Keratinocyte (primary cell): Measurements from ENCODE around the gene SNCB. TPM values are rescaled to one million over a fixed set of nuclear protein-coding genes. Genes with fewer than 3 reads are reported as not detected.

ENCODE experiments used
- DNase-seq: peaks from one replicate; pipeline ENCODE4 v3.0.0-alpha.2; 2011; ENCODE audit warnings: low read depth, missing footprints, low spot score
- FAIRE-seq: peaks from 2 replicates; lab custom pipeline; 2011; peaks lifted over from hg19 to GRCh38; lab: Jason Lieb, UNC
- H2AFZ ChIP-seq: 2 replicates; pipeline ENCODE4 v1.6.0; 2012; ENCODE audit warnings: low read length, control low read depth, inconsistent platforms; ENCODE audit not compliant: control insufficient read depth
- H3K27ac ChIP-seq: 2 replicates; pipeline ENCODE4 v1.5.1; 2011; ENCODE audit warnings: low read length; ENCODE audit not compliant: control insufficient read depth, insufficient read depth
- H3K27me3 ChIP-seq: 3 replicates; pipeline ENCODE4 v1.6.0; 2011; ENCODE audit warnings: low read length; ENCODE audit not compliant: control insufficient read depth, insufficient read depth; ENCODE audit errors: extremely low read depth
- H3K36me3 ChIP-seq, 2 experiments: 2 replicates in 1 of 2; 3 replicates in 1 of 2; pipeline ENCODE4 v1.5.1; 2011; ENCODE audit warnings: low read length in 2 of 2, mild to moderate bottlenecking in 1 of 2; ENCODE audit not compliant: control insufficient read depth in 2 of 2, insufficient read depth in 2 of 2; ENCODE audit errors: extremely low read depth in 1 of 2
- H3K4me1 ChIP-seq: 3 replicates; pipeline ENCODE4 v1.5.1; 2011; ENCODE audit warnings: low read length; ENCODE audit not compliant: control insufficient read depth, insufficient read depth; ENCODE audit errors: extremely low read depth
- H3K4me2 ChIP-seq: 3 replicates; pipeline ENCODE4 v1.6.0; 2011; ENCODE audit warnings: low read depth, low read length; ENCODE audit not compliant: control insufficient read depth, insufficient read depth; ENCODE audit errors: extremely low read depth
- H3K4me3 ChIP-seq, 3 experiments: fragments of 200-600 bp in 1 of 3; sonication (generic) in 1 of 3; 2 replicates in 2 of 3; 3 replicates in 1 of 3; pipeline ENCODE4 v1.5.1; 2011 to 2016; ENCODE audit warnings: low read length in 3 of 3, mild to moderate bottlenecking in 3 of 3, control low read depth in 2 of 3, inconsistent platforms in 1 of 3, low read depth in 1 of 3, mixed read lengths in 1 of 3, mixed run types in 1 of 3, moderate library complexity in 1 of 3; ENCODE audit not compliant: control insufficient read depth in 2 of 3, insufficient read depth in 2 of 3; ENCODE audit errors: extremely low read depth in 1 of 3
- H3K79me2 ChIP-seq: 2 replicates; pipeline ENCODE4 v1.6.0; 2012; ENCODE audit warnings: low read length; ENCODE audit not compliant: control insufficient read depth, insufficient read depth
- H3K9ac ChIP-seq: 3 replicates; pipeline ENCODE4 v1.6.0; 2011; ENCODE audit warnings: low read length; ENCODE audit not compliant: control insufficient read depth, insufficient read depth; ENCODE audit errors: extremely low read depth
- H3K9me1 ChIP-seq: 3 replicates; pipeline ENCODE4 v1.6.0; 2011; ENCODE audit warnings: low read length; ENCODE audit not compliant: control insufficient read depth, insufficient read depth; ENCODE audit errors: extremely low read depth
- H3K9me3 ChIP-seq: 2 replicates; pipeline ENCODE4 v1.5.1; 2012; ENCODE audit warnings: low read depth, low read length; ENCODE audit not compliant: control insufficient read depth
- H4K20me1 ChIP-seq: 3 replicates; pipeline ENCODE4 v1.6.0; 2011; ENCODE audit warnings: low read length; ENCODE audit not compliant: control insufficient read depth, insufficient read depth; ENCODE audit errors: extremely low read depth
- CTCF ChIP-seq, 3 experiments: IDR thresholded peaks in 1 of 3; conservative IDR thresholded peaks in 1 of 3; optimal IDR thresholded peaks in 1 of 3; 2 replicates in 2 of 3; 3 replicates in 1 of 3; pipeline versions ENCODE3 to v1.5.1; 2011; ENCODE audit warnings: low read length in 3 of 3, mild to moderate bottlenecking in 3 of 3, moderate library complexity in 2 of 3, control low read depth in 1 of 3, inconsistent platforms in 1 of 3; ENCODE audit not compliant: insufficient read depth in 2 of 3; ENCODE audit errors: extremely low read depth in 1 of 3
- EZH2 ChIP-seq: IDR thresholded peaks from one replicate; pipeline ENCODE4 v1.6.1; 2012; ENCODE audit warnings: inconsistent platforms, mild to moderate bottlenecking, low read length, moderate library complexity
- dilution Hi-C: fragments of 300-500 bp; cut with MboI; formaldehyde crosslinking; loops from one replicate; pipeline ENCODE4 v1.7.0; 2020; ENCODE audit warnings: low sequenced_read_pairs; ENCODE audit not compliant: extremely low pct_ligation_motif_present
- polyA plus RNA-seq, 5 experiments: library from polyadenylated mRNA; depleted of rRNA in 3 of 5; stranded (reverse) in 3 of 5; stranded (forward) in 1 of 5; unstranded in 1 of 5; fragments of >200 nt; gene quantifications; 1 replicate in 1 of 5; 2 replicates in 3 of 5; 3 replicates in 1 of 5; pipeline versions ENCODE4 v1.2.1 to v1.2.3, GENCODE V29; 2011 to 2012; ENCODE audit warnings: missing spikeins in 2 of 5, low read depth in 1 of 5, low replicate concordance in 1 of 5

Gene SNCB
- polyA plus RNA-seq, 1 donor (not counting 4 experiments of a cell fraction or from before 2014, with no cell fraction given): 0.69 TPM

GRCh38 chr5:176636426-176636825 lies 6.1 kb upstream of the SNCB start:
- H3K79me2 ChIP-seq: no peaks in the 10 kb centered on the region
- H3K9me1 ChIP-seq: no peaks in the 10 kb centered on the region
- no peaks in the 10 kb centered on the region for H3K9me3 ChIP-seq
- H3K4me2 ChIP-seq: no peak overlapping the region
- no peaks in the 10 kb centered on the region for H4K20me1 ChIP-seq
- H3K36me3 ChIP-seq: no peaks in the 10 kb centered on the region
- H2AFZ ChIP-seq: no peak overlapping the region
- no peak overlapping the region for H3K27ac ChIP-seq
- dilution Hi-C loops: no loop called here
- FAIRE-seq (no peak), DNase-seq (no peak)
- H3K27me3 ChIP-seq: peaks cover 17% of the 10 kb centered on the region
- TF ChIP-seq EZH2 (no peak), CTCF (optimal IDR thresholded peaks at IDR 0.05 in 1 of 3, IDR thresholded peaks at IDR 0.05 in 1 of 3, conservative IDR thresholded peaks at IDR 0.05 in 1 of 3; ENCODE audit: extremely low read depth in 1 of 3, insufficient read depth in 2 of 3, low read length in 3 of 3) (no peak)
- no peak overlapping the region for H3K4me3 ChIP-seq
- no peaks in the 10 kb centered on the region for H3K4me1 ChIP-seq
- no peak overlapping the region for H3K9ac ChIP-seq

GRCh38 chr5:176633598-176633997 lies 3.3 kb upstream of the SNCB start:
- H3K9me1 ChIP-seq: no peaks in the 10 kb centered on the region
- no peaks in the 10 kb centered on the region for H3K79me2 ChIP-seq
- H4K20me1 ChIP-seq: no peaks in the 10 kb centered on the region
- no peaks in the 10 kb centered on the region for H3K36me3 ChIP-seq
- no peak overlapping the region for H3K4me2 ChIP-seq
- peaks cover 13% of the 10 kb centered on the region for H3K4me1 ChIP-seq
- TF ChIP-seq CTCF (optimal IDR thresholded peaks at IDR 0.05 in 1 of 3, IDR thresholded peaks at IDR 0.05 in 1 of 3, conservative IDR thresholded peaks at IDR 0.05 in 1 of 3; ENCODE audit: extremely low read depth in 1 of 3, insufficient read depth in 2 of 3, low read length in 3 of 3) (no peak), EZH2 (no peak)
- FAIRE-seq: no peak
- H3K9me3 ChIP-seq: no peaks in the 10 kb centered on the region
- DNase-seq: no peak
- dilution Hi-C loops: no loop called here
- no peak overlapping the region for H3K27ac ChIP-seq
- no peak overlapping the region for H3K9ac ChIP-seq
- peaks cover 35% of the 10 kb centered on the region for H3K27me3 ChIP-seq
- H3K4me3 ChIP-seq: no peak overlapping the region
- H2AFZ ChIP-seq: no peak overlapping the region
